ENCODE results near the gene LRRC46. TPM values are rescaled to one million over a fixed set of nuclear protein-coding genes. Genes with fewer than 3 reads are reported as not detected.

Gene LRRC46
- total RNA-seq, 1 donor from 2014 or later, result not detected

DNA sequence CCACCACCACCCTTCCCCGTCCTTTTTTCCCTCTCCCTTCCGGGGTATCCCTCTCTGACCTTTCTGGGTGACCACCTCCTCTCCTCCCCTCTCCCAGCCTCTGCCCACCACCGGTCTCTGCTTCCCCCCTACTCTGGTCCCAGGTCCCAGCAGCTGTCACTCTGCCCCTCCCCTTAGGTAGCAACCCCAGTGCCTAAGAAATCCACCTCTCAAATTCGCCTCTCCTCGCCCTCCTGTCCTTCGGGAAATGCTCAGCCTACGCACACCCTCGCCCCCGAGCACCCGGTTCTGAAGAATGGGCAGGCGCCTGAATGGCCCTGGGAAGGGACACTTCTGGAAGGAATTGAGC lies 20.3 kb downstream of the LRRC46 start:
- H3K27me3 ChIP-seq (ENCODE audit: control insufficient read depth, insufficient read depth, low read length), result peaks cover 23% of the 10 kb centered on the region
- TF ChIP-seq, protein P1, sequence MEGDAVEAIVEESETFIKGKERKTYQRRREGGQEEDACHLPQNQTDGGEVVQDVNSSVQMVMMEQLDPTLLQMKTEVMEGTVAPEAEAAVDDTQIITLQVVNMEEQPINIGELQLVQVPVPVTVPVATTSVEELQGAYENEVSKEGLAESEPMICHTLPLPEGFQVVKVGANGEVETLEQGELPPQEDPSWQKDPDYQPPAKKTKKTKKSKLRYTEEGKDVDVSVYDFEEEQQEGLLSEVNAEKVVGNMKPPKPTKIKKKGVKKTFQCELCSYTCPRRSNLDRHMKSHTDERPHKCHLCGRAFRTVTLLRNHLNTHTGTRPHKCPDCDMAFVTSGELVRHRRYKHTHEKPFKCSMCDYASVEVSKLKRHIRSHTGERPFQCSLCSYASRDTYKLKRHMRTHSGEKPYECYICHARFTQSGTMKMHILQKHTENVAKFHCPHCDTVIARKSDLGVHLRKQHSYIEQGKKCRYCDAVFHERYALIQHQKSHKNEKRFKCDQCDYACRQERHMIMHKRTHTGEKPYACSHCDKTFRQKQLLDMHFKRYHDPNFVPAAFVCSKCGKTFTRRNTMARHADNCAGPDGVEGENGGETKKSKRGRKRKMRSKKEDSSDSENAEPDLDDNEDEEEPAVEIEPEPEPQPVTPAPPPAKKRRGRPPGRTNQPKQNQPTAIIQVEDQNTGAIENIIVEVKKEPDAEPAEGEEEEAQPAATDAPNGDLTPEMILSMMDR (IDR thresholded peaks at IDR 0.05; ENCODE audit: insufficient read depth, low read length, severe bottlenecking), result no peak
- no peak overlapping the region for H3K4me3 ChIP-seq (ENCODE audit: low read depth, low read length)
- DNase-seq (ENCODE audit: low read depth) (no peak), FAIRE-seq (no peak)
- no peaks in the 10 kb centered on the region for H3K36me3 ChIP-seq (ENCODE audit: control insufficient read depth, insufficient read depth, low read length)

DNA sequence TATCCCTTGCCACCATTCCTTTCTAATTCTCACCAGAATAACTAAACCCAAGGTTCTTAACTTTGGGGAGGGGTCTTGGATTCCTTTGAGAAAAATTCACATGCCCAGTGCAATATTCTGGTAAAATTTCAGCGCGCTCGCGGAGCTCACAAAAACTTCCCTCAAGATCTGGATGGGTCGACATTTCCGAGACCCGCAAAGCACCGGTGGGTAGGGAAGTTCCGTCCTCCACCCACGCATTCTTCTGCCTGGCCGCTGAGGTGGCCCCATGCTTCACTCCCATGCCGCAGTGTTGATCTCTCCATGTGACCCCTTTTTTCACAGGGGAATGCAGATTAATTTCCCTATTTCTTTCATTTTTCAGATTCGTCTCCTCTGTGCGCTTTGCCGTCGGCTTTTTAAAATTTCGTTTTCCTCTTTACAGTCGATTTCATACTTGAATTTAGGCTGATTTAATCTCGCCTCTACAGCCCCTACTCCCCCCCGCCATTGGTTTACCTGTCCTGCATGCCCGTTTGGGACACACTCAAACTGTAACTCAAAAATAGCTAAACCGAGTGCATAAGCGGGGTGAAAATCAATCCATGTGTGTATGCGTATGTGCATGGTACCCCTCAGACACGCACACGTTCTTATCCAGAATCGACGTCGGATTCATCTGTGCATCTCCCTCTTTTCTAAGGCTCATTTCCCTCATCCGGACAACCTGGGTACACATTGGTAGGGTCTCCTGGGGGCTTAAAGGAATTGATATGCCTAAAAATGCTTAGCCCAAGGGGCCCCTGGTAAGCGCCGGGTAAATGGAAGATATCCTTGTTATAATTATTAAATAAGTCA lies 20.9 kb downstream of the LRRC46 start:
- peaks cover 23% of the 10 kb centered on the region for H3K27me3 ChIP-seq (ENCODE audit: control insufficient read depth, insufficient read depth, low read length)

DNA sequence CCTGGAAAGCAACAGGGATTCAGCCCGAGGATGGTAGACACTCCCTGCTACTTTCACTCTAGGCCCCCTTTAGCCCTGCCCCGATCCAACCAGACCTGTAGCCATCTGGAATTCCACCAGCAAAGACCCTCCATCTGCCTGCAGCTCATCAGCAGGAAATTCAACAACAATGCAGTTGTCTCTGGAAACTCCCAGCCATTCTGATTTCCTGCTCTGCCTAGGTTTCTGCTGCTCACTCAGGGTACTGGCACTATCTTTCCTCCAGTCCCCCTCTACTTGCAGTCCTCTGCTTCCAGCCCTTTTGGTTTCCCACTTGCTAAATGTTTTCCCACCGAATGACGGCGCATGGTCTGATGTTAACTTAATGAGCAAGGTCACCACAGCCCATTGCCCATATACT lies 22.1 kb downstream of the LRRC46 start:
- FAIRE-seq (no peak), DNase-seq (ENCODE audit: low read depth) (no peak)
- H3K27me3 ChIP-seq (ENCODE audit: control insufficient read depth, insufficient read depth, low read length), result peaks cover 23% of the 10 kb centered on the region
- no peaks in the 10 kb centered on the region for H3K36me3 ChIP-seq (ENCODE audit: control insufficient read depth, insufficient read depth, low read length)
- TF ChIP-seq, protein P1 (IDR thresholded peaks at IDR 0.05; ENCODE audit: insufficient read depth, low read length, severe bottlenecking), result no peak
- no peak overlapping the region for H3K4me3 ChIP-seq (ENCODE audit: low read depth, low read length)

More for the DNA sequence above, 20.9 kb downstream of the LRRC46 start:
- H3K4me3 ChIP-seq (ENCODE audit: low read depth, low read length), result no peak overlapping the region
- DNase-seq (ENCODE audit: low read depth) (no peak), FAIRE-seq (no peak)
- TF ChIP-seq, protein P1 (IDR thresholded peaks at IDR 0.05; ENCODE audit: insufficient read depth, low read length, severe bottlenecking), result no peak
- no peaks in the 10 kb centered on the region for H3K36me3 ChIP-seq (ENCODE audit: control insufficient read depth, insufficient read depth, low read length)

DNA sequence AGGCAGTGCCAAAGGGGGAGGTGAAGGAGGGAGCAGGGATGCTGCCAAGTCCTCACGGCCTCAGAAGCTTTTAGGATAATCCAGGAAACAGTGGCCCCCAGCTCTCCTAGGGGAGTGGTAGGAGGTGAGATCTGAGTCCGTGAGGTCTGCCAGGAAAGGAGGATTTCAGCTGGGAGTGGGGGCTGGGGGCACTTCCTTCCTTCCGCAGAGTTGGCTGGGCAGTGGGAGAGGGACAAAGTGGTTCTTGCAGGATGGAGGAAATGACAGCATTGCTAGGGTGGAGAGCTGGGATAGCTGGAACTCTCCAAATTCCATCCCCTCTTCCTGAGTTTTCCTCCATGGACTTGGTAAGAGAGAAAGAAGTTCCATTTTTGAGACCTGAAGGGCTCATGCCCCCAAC lies 24.3 kb downstream of the LRRC46 start:
- H3K4me3 ChIP-seq (ENCODE audit: low read depth, low read length), result no peak overlapping the region
- H3K27me3 ChIP-seq (ENCODE audit: control insufficient read depth, insufficient read depth, low read length), result peaks cover 23% of the 10 kb centered on the region
- FAIRE-seq (no peak), DNase-seq (ENCODE audit: low read depth) (no peak)
- no peaks in the 10 kb centered on the region for H3K36me3 ChIP-seq (ENCODE audit: control insufficient read depth, insufficient read depth, low read length)
- TF ChIP-seq, protein P1 (IDR thresholded peaks at IDR 0.05; ENCODE audit: insufficient read depth, low read length, severe bottlenecking), result no peak

DNA sequence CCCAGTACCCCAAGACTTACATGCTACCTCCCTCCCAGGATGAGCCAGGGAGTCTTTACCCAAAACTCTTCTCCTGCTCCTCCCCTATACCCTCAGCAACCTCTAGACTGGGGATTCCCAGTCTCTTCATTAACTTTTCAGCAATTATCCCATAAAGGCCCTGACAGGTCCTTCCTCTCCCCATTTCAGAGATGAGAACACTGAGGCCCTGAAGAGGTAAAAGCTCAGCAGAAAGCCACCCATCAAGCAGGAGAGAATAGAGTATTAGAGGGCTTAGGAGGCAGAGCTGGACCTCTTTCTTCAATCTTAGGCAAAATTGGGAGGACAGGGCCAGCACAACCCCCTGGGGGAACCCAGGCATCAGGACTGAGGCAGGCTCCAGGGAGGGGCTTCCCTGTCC lies 25.4 kb downstream of the LRRC46 start:
- Histone ChIP-seq H3K4me3 (ENCODE audit: low read depth, low read length) (no peak overlapping the region), H3K36me3 (ENCODE audit: control insufficient read depth, insufficient read depth, low read length) (no peaks in the 10 kb centered on the region), H3K27me3 (ENCODE audit: control insufficient read depth, insufficient read depth, low read length) (peaks cover 21% of the 10 kb centered on the region)
- no peak for DNase-seq (ENCODE audit: low read depth)
- FAIRE-seq, result no peak
- TF ChIP-seq, protein P1 (IDR thresholded peaks at IDR 0.05; ENCODE audit: insufficient read depth, low read length, severe bottlenecking), result no peak

All from bronchial epithelial cell (primary cell).